ENCODE results near the gene ZNF124. TPM values are rescaled to one million over a fixed set of nuclear protein-coding genes. Genes with fewer than 3 reads are reported as not detected.
A peak's percentile ranks its signal among the peaks of the same experiment; 100 is the strongest.

The ZNF124 gene
- total RNA-seq, 2 experiments from 2014 or later, result 18.3 to 20.0 TPM

DNA sequence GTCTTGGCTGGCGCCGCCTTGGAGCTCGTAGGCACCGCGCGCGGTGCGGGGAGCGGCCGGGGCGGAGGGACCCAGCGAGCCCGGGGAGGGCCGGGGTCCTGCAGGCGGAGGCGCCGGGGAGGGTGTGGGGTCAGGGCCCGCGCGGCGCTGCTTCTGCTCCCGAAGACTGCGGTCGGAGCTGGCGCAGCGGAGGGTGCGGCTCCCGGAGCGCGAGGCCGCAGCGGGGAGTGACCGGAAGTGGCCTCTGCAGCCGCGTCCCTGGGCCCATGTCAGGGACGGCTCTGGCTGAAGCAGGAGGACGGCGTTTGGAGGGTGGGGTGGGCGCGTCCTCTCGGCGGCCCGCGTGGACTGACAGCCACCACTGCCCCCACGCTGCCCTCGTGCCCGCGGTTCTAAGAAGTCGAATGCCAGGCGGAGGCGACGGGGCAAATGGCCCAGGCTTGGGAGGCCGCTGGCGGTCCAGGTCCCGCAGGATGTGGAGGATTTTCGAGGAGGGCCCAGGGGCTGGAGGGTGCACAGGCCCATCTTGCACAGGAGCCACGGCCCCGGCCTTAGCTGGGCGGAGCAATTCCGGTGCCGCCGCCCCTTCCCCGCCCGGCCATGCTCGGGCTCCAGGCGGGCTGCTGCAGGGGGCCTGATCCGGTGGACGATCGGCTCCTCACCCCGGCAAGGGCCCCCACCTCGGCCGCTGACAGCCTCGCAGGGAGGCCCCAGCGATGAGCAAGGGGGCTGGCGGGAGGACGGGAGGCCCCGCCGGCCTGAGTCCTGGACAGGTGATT is 59.9 kb downstream of the ZNF124 start:
- H3K9me3 ChIP-seq (ENCODE audit: control insufficient read depth in 1 of 2, insufficient read depth in 1 of 2, low read length in 2 of 2), result peaks cover 0 to 19% of the 10 kb centered on the region in 2 experiments
- no peaks in the 10 kb centered on the region for H3K9me3 Mint-ChIP-seq
- H3K4me3 Mint-ChIP-seq, result no peak overlapping the region
- no peak overlapping the region for H3K27ac ChIP-seq (ENCODE audit: low read depth in 1 of 2, low read length in 2 of 2)
- H3K4me1 ChIP-seq (ENCODE audit: insufficient read depth, low read length), result peaks cover 16% of the 10 kb centered on the region
- peaks cover 16% of the 10 kb centered on the region for H3K4me1 Mint-ChIP-seq (ENCODE audit: low read depth)
- ChIA-PET POLR2A (no interaction called here), CTCF (no interaction called here)
- intact Hi-C loops (cut with DNase I, micrococcal nuclease), result no loop called here
- peaks cover 31 to 37% of the 10 kb centered on the region in 2 experiments for H3K27me3 ChIP-seq (ENCODE audit: control insufficient read depth in 1 of 2, insufficient read depth in 2 of 2, low read length in 2 of 2)
- H3K36me3 ChIP-seq (ENCODE audit: insufficient read depth, low read length), result no peaks in the 10 kb centered on the region
- ATAC-seq (ENCODE audit: poor library complexity) (peak; percentile 45), DNase-seq (peak in 3 of 14 experiments; percentile 8 to 29 (median 19))
- peak overlapping the region; percentile 28 for H3K4me3 ChIP-seq (ENCODE audit: low read length)
- TF ChIP-seq, protein P1, sequence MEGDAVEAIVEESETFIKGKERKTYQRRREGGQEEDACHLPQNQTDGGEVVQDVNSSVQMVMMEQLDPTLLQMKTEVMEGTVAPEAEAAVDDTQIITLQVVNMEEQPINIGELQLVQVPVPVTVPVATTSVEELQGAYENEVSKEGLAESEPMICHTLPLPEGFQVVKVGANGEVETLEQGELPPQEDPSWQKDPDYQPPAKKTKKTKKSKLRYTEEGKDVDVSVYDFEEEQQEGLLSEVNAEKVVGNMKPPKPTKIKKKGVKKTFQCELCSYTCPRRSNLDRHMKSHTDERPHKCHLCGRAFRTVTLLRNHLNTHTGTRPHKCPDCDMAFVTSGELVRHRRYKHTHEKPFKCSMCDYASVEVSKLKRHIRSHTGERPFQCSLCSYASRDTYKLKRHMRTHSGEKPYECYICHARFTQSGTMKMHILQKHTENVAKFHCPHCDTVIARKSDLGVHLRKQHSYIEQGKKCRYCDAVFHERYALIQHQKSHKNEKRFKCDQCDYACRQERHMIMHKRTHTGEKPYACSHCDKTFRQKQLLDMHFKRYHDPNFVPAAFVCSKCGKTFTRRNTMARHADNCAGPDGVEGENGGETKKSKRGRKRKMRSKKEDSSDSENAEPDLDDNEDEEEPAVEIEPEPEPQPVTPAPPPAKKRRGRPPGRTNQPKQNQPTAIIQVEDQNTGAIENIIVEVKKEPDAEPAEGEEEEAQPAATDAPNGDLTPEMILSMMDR (IDR thresholded peaks at IDR 0.05), result no peak
- no peak overlapping the region for H3K27ac Mint-ChIP-seq
- H3K27me3 Mint-ChIP-seq, result peaks cover 49% of the 10 kb centered on the region
- no peaks in the 10 kb centered on the region for H3K36me3 Mint-ChIP-seq (ENCODE audit: low read depth)

GRCh38 chr1:247111259-247111699 is 60.5 kb downstream of the ZNF124 start:
- Histone ChIP-seq H3K27ac (ENCODE audit: low read depth in 1 of 2, low read length in 2 of 2) (no peak overlapping the region), H3K27me3 (ENCODE audit: control insufficient read depth in 1 of 2, insufficient read depth in 2 of 2, low read length in 2 of 2) (peaks cover 36 to 39% of the 10 kb centered on the region in 2 experiments), H3K4me1 (ENCODE audit: insufficient read depth, low read length) (peaks cover 16% of the 10 kb centered on the region), H3K36me3 (ENCODE audit: insufficient read depth, low read length) (no peaks in the 10 kb centered on the region), H3K9me3 (ENCODE audit: control insufficient read depth in 1 of 2, insufficient read depth in 1 of 2, low read length in 2 of 2) (peaks cover 0 to 19% of the 10 kb centered on the region in 2 experiments), H3K4me3 (ENCODE audit: low read length) (peak overlapping the region; percentile 45)
- Mint-ChIP-seq H3K36me3 (ENCODE audit: low read depth) (no peaks in the 10 kb centered on the region), H3K27me3 (peaks cover 53% of the 10 kb centered on the region), H3K27ac (no peak overlapping the region), H3K4me3 (peak overlapping the region; percentile 69), H3K9me3 (no peaks in the 10 kb centered on the region), H3K4me1 (ENCODE audit: low read depth) (peaks cover 16% of the 10 kb centered on the region)
- TF ChIP-seq, protein P1 (IDR thresholded peaks at IDR 0.05), result no peak
- peak in 3 of 14 experiments; percentile 9 to 25 (median 21) for DNase-seq
- intact Hi-C loops (cut with DNase I, micrococcal nuclease), result no loop called here
- CTCF ChIA-PET, result no interaction called here
- peak; percentile 43 for ATAC-seq (ENCODE audit: poor library complexity)
- POLR2A ChIA-PET, result no interaction called here

- Mint-ChIP-seq H3K4me3 (peak overlapping the region; percentile 69), H3K4me1 (ENCODE audit: low read depth) (peaks cover 16% of the 10 kb centered on the region), H3K27me3 (peaks cover 56% of the 10 kb centered on the region), H3K36me3 (ENCODE audit: low read depth) (no peaks in the 10 kb centered on the region), H3K27ac (no peak overlapping the region), H3K9me3 (no peaks in the 10 kb centered on the region)
- Histone ChIP-seq H3K4me1 (ENCODE audit: insufficient read depth, low read length) (peaks cover 16% of the 10 kb centered on the region), H3K27me3 (ENCODE audit: control insufficient read depth in 1 of 2, insufficient read depth in 2 of 2, low read length in 2 of 2) (peaks cover 36 to 39% of the 10 kb centered on the region in 2 experiments), H3K36me3 (ENCODE audit: insufficient read depth, low read length) (no peaks in the 10 kb centered on the region), H3K9me3 (ENCODE audit: control insufficient read depth in 1 of 2, insufficient read depth in 1 of 2, low read length in 2 of 2) (peaks cover 0 to 18% of the 10 kb centered on the region in 2 experiments), H3K4me3 (ENCODE audit: low read length) (peak overlapping the region; percentile 45), H3K27ac (ENCODE audit: low read depth in 1 of 2, low read length in 2 of 2) (no peak overlapping the region)
- ChIA-PET CTCF (no interaction called here), POLR2A (no interaction called here)
- ATAC-seq (ENCODE audit: poor library complexity), result peak; percentile 34
- TF ChIP-seq, protein P1 (IDR thresholded peaks at IDR 0.05), result no peak
- peak in 2 of 14 experiments; percentile 18 to 21 for DNase-seq
- intact Hi-C loops (cut with DNase I, micrococcal nuclease), result no loop called here
Observed at GRCh38 chr1:247110627-247111258, 61.1 kb downstream of the ZNF124 start.
